GM18909 (cell line): ENCODE data around the gene PLS1.
"Not testable (repeated sequence)": the region's sequence is repeated elsewhere in the genome, so short reads cannot be mapped to it uniquely, and the experiment has no call there.

Experiments
- ATAC-seq: cut with Tn5 transposase; IDR thresholded peaks from one replicate; pipeline ENCODE4 v1.9.1; 2021; ENCODE audit warnings: mild to moderate bottlenecking; ENCODE audit not compliant: unreplicated experiment, poor library complexity

PLS1 gene

GRCh38 chr3:142595141-142595540 is 1.1 kb upstream of the PLS1 start:
- ATAC-seq, result no peak

- no peak for ATAC-seq
These were observed 627 bp upstream of the PLS1 start for GRCh38 chr3:142595581-142595950.

DNA sequence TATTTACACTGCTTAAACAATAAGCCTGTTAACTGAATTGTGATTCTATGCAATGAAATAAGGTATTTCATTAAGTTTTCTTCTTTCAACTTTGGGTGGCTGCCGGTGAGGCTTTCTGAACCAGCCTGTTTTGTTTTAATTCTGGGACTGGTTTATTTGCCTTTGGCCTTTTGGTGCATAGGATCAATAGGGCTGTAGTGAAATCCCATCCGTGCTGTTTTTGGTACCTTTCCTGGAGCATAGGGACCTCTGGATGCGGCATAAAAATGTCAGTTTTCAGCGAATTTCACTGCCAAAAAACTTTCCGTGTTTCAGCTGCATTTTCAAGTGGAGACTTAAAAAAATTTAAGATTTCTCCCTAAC is 514 bp downstream of the PLS1 start:
- ATAC-seq, result no peak

DNA sequence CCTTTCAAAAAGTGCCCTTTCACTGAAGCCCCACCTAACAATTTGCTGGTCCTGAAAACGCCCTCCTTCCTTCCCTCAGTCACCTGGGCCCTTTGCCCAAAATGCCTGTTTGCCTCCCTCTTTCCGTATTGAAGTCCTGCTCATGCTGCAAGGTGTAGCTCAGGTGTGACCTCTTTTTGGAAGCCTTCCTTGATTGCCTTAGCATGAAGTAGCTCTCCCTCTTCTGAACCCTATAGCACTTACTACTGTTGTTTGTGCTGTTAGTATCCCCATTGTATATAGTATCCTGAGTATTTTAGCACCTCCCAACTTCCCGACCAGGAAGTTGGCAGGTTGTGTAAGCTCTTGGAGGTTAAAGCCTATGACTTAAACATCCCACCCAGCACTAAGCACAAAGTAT is 1.7 kb downstream of the PLS1 start:
- no peak for ATAC-seq

- ATAC-seq, result no peak
These were observed 5.5 kb downstream of the PLS1 start for GRCh38 chr3:142601713-142602112.

DNA sequence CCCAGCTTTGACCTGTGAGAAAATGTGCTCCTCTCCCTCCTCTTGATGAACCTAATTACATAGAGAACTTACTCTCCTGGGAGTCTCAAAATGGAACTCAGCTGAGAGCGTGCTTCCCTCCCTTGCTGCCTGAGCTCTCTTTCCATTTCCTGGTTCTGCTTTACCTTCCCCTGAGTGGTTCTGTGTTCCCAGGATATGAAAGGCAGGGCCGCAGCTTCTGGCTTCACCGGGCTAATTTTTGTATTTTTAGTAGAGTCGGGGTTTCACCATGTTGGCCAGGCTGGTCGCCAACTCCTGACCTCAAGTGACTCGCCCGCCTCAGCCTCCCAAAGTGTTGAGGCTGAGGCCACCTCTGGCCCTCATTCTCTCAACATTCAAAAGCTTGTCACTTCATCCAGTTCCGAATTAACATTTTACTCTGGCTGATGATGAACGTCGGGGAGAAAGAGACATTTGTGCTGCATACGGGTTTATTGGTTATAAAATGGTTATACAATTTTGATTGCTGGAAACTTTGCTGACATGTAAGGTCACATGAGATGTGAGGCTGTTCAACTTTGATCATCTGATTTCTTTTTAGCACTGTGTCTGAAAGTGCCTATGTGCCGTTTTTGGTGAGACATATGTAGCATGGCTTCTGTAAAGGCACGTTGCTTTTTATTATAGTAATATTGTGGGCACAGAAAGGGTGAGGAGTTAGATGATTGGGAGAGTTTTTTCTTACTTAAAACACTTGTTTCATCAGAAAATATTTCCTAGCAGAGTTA is 6.6 kb downstream of the PLS1 start:
- ATAC-seq, result no peak

DNA sequence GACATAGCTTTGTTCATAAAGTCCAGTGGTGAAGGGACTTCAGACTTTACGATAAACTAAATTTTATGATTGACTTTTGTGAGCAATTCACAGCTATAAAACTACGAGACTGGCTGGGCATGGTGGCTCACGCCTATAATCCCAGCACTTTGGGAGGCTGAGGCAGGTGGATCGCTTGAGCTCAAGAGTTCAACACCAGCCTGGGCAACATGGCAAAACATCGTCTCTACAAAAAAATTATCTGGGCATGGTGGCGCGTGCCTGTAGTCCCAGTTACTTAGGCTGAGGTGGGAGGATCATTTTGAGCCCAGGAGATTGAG is 7.2 kb downstream of the PLS1 start:
- not testable (repeated sequence) for ATAC-seq

DNA sequence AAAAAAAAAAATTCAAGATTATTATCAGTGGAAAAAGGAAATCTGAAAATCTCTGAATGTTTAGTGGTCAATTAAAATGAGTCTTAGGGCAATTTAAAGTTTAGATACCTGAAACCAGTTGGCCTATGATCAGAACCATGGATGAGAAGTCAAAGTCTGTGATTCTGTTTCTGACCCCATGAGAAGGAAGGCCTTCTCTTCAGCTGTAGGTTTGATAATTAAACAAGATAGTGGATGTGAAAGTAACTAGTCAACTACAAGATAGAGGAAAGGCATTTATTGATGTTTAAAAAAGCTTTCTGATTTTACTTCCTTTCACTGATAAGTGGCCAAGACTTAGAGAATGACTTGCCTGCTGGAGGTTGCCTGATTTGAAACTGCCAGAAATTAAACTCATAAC is 8.7 kb downstream of the PLS1 start:
- peak; percentile 71 for ATAC-seq

- ATAC-seq, result no peak
These were observed 12.4 kb downstream of the PLS1 start for GRCh38 chr3:142608631-142609030.

DNA sequence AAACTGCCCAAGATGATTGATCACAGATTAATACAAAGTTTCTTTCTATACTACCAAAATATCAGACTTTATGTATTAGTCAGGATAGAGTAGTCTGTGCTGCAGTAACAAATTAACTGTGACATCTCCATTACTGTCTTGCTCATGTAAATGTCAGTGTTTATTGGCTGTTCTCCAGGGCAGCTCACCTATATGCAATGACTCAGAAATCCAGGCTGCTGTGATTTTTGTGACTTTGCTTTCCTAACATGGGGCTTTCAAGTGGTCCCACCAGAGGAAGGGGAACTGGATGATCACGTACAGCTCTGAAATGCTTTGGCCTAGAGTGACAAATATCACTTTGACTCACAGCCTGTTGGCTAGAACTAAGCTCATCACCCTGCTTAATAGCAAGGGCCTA is 12.9 kb downstream of the PLS1 start:
- ATAC-seq, result no peak

DNA sequence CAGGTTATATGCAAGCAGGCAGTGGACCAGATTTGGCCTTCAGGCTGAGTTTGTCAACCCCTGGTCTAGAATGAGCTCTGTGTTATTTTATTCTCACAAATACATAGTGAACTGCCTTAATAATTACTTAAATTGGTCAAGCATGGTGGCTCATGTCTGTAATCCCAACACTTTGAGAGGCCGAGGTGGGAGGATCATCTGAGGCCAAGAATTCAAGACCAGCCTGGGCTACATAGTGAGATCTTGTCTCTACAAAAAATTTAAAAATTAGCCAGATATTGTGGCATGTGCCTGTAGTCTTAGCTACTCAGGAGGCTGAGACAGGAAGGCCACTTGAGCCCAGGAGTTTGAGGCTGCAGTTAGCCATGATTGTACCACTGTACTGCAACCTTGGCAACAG is 15.0 kb downstream of the PLS1 start:
- no peak for ATAC-seq

GRCh38 chr3:142613491-142613890 is 17.3 kb downstream of the PLS1 start:
- no peak for ATAC-seq

DNA sequence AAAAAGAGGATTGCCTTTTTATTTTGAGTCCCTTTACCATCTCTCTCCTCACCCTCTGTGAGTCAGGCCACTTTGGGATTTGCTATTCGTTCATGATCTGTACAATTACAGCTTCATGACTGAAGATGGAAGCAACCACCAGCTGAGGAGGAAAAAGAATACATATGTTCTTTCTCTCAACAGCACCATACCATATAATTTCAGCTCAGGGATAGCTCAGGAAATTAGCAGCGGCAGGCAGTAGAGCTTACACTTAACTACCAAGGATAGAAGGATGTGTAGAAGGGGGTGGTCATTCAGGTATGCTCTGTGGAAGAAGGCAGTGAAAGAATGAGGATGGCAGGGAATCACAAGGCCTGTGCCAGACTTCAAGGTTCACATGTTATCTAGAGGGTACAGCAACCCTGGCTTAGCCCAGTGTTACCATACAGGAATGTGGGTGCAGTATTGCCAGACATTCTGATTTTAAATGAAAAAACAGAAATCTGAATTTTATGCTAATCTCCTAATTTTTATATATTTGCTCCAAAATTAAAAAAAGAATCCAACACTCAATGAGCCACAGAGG is 17.9 kb downstream of the PLS1 start:
- no peak for ATAC-seq

GRCh38 chr3:142615171-142615570 is 19.0 kb downstream of the PLS1 start:
- ATAC-seq, result no peak

DNA sequence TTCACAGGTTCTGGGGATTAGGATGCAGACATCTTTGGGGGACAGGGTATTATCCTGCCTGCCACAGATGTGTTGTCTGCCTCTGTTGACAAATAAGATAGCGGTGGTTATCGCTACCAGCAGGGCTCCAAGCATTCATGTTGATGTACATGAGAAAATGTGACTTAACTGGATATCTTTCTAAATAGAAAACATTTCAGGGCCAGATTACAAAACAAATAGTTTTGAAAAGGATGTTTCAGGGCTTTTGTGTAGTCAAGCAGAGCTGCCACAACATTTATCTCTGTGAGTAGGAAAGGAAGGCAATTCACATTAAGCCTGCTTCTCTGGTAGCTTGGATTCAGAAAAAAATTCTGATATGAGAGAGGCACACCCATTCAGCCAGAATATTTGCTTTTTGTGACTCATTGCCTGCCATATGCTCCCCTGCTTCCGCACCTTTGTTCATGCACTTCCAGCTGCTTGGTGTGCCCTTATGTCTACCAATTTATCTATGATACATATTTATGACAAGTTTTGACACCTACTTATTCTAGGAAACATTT is 22.8 kb downstream of the PLS1 start:
- ATAC-seq, result no peak

- ATAC-seq, result no peak
These were observed 26.2 kb downstream of the PLS1 start for GRCh38 chr3:142622405-142622804.

GRCh38 chr3:142623194-142623593 is 27.0 kb downstream of the PLS1 start:
- no peak for ATAC-seq

GRCh38 chr3:142624341-142625152 is 28.4 kb downstream of the PLS1 start:
- ATAC-seq, result no peak

DNA sequence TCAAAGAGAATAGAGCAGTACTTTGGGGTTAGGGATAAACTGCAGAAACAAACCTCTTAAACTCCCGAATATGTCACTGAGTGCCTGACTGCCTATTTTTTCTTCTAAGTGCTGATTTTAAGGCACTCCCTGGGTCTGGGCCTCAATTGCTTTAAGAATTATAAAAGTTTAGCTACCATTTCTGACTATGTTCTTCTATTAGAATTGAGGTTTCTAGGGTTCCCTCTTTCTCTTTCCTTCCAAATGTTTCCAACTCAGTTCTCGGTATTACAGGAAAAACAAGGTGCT is 28.9 kb downstream of the PLS1 start:
- ATAC-seq, result no peak

- ATAC-seq, result no peak
These were observed 30.8 kb downstream of the PLS1 start for GRCh38 chr3:142626971-142627370.

- peak; percentile 54 for ATAC-seq
These were observed 32.6 kb downstream of the PLS1 start for GRCh38 chr3:142628801-142629200.

DNA sequence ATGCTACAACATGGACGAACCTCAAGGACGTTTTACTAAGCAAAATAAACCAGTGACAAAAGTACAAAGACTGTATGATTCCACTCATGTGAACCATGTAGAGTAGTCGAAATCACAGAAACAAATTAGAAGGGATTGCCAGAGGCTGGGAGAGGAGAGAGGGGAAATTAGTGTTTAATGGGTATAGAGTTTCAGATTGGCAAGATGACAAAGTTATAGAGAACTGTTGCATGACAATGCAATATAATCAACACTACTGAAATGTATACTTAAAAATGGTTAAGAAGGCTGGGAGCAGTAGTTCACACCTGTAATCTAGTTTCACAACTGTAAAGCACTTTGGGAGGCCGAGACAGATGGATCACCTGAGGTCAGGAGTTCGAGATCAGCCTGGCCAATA is 36.9 kb downstream of the PLS1 start:
- no peak for ATAC-seq
